K562 (cell line): Measurements from ENCODE around the gene PALM3. TPM values are rescaled to one million over a fixed set of nuclear protein-coding genes. Genes with fewer than 3 reads are reported as not detected.

Source experiments
- ATF7 ChIP-seq: fragments of 450-650 bp; IDR thresholded peaks from 2 replicates; pipeline ENCODE4 v1.7.1; 2014; ENCODE audit warnings: mild to moderate bottlenecking, moderate library complexity
- EHMT2 ChIP-seq: fragments of 450-650 bp; IDR thresholded peaks from 2 replicates; pipeline ENCODE4 v1.6.1; 2018; ENCODE audit warnings: antibody characterized with exemption
- FIP1L1 ChIP-seq: fragments of 200-400 bp; formaldehyde crosslinking; IDR thresholded peaks from 2 replicates; pipeline ENCODE4 v1.6.1; 2018; ENCODE audit warnings: mild to moderate bottlenecking, low read depth, low read length; ENCODE audit not compliant: poor library complexity, severe bottlenecking
- FOXK1 ChIP-seq: sonication (generic); formaldehyde crosslinking; IDR thresholded peaks from 2 replicates; pipeline ENCODE4 v1.8.0; 2022; ENCODE audit warnings: missing genetic modification reagents, mild to moderate bottlenecking, borderline replicate concordance
- GABPA ChIP-seq: fragments of 200-800 bp; sonication (Bioruptor generic); conservative IDR thresholded peaks from 2 replicates; pipeline ENCODE4 v1.6.1; 2016; ENCODE audit warnings: low read depth, missing genetic modification characterization, missing compliant biosample characterization
- HINFP ChIP-seq: fragments of 450-650 bp; conservative IDR thresholded peaks from 2 replicates; pipeline ENCODE4 v1.6.1; 2016; ENCODE audit warnings: missing genetic modification characterization, low read depth, mild to moderate bottlenecking, control low read depth, missing compliant biosample characterization
- ILK ChIP-seq: fragments of 450-650 bp; IDR thresholded peaks from 2 replicates; pipeline ENCODE4 v1.6.1; 2016; ENCODE audit warnings: missing genetic modification characterization, low read depth, mild to moderate bottlenecking, missing compliant biosample characterization, moderate library complexity, borderline replicate concordance
- KAT7 ChIP-seq: sonication (generic); formaldehyde crosslinking; IDR thresholded peaks from 2 replicates; pipeline ENCODE4 v1.8.0; 2022; ENCODE audit warnings: missing genetic modification reagents, mild to moderate bottlenecking, borderline replicate concordance
- L3MBTL2 ChIP-seq: fragments of 450-650 bp; IDR thresholded peaks from 2 replicates; pipeline ENCODE4 v1.6.1; 2016; ENCODE audit warnings: mild to moderate bottlenecking, moderate library complexity
- MAFK ChIP-seq: IDR thresholded peaks from 2 replicates; pipeline ENCODE4 v1.6.1; 2011; ENCODE audit warnings: low read length, improper control_type of control experiment
- MECOM ChIP-seq: fragments of 250-450 bp; sonication (Bioruptor Pico); IDR thresholded peaks from 2 replicates; pipeline ENCODE4 v1.8.0; 2022; ENCODE audit warnings: inconsistent platforms
- NELFE ChIP-seq: IDR thresholded peaks from 2 replicates; pipeline ENCODE4 v1.6.1; 2011; ENCODE audit warnings: mild to moderate bottlenecking; ENCODE audit not compliant: insufficient read depth, insufficient read length
- NEUROD1 ChIP-seq: fragments of 150-350 bp; IDR thresholded peaks from 2 replicates; pipeline ENCODE4 v1.6.1; 2014; ENCODE audit warnings: borderline replicate concordance, low read length, low read depth; ENCODE audit not compliant: partially characterized antibody
- NFATC3 ChIP-seq: fragments of 450-650 bp; IDR thresholded peaks from 2 replicates; pipeline ENCODE4 v1.6.1; 2017; ENCODE audit warnings: mild to moderate bottlenecking
- NRF1 ChIP-seq, 2 experiments: fragments of 450-650 bp; IDR thresholded peaks in 1 of 2; conservative IDR thresholded peaks in 1 of 2; 2 replicates each; pipeline ENCODE4 v1.6.1; 2014; ENCODE audit warnings: mild to moderate bottlenecking in 2 of 2
- RAD21 ChIP-seq, 2 experiments: fragments of 250-450 bp in 1 of 2; fragments of 450-650 bp in 1 of 2; sonication (Bioruptor Pico) in 1 of 2; formaldehyde crosslinking in 1 of 2; IDR thresholded peaks in 1 of 2; conservative IDR thresholded peaks in 1 of 2; 2 replicates each; pipeline versions ENCODE4 v1.4.0 to v1.8.0; 2020 to 2022; ENCODE audit warnings: mild to moderate bottlenecking in 2 of 2, moderate library complexity in 1 of 2
- RBM39 ChIP-seq: fragments of 200-400 bp; formaldehyde crosslinking; optimal IDR thresholded peaks from 2 replicates; pipeline ENCODE3; 2018; ENCODE audit warnings: low read depth, low read length
- SMARCA4 ChIP-seq: fragments of 450-650 bp; IDR thresholded peaks from 2 replicates; pipeline ENCODE4 v1.6.1; 2016
- SOX6 ChIP-seq: fragments of 450-650 bp; IDR thresholded peaks from 2 replicates; pipeline ENCODE4 v1.6.1; 2014; ENCODE audit warnings: mild to moderate bottlenecking
- SREBF2 ChIP-seq: sonication (generic); formaldehyde crosslinking; IDR thresholded peaks from 2 replicates; pipeline ENCODE4 v1.4.0; 2020; ENCODE audit warnings: mild to moderate bottlenecking, missing genetic modification reagents
- TAF9B ChIP-seq: fragments of 450-650 bp; IDR thresholded peaks from 2 replicates; pipeline ENCODE4 v1.6.1; 2018; ENCODE audit warnings: mild to moderate bottlenecking; ENCODE audit not compliant: partially characterized antibody
- TEAD1 ChIP-seq, 2 experiments: fragments of 450-650 bp in 1 of 2; sonication (generic) in 1 of 2; formaldehyde crosslinking; IDR thresholded peaks; 2 replicates each; pipeline versions ENCODE4 v1.4.0 to v1.8.0; 2020 to 2022; ENCODE audit warnings: mild to moderate bottlenecking in 2 of 2, missing genetic modification reagents in 1 of 2
- THRAP3 ChIP-seq: fragments of 450-650 bp; IDR thresholded peaks from 2 replicates; pipeline ENCODE4 v1.6.1; 2016; ENCODE audit warnings: mild to moderate bottlenecking, inconsistent platforms, borderline replicate concordance
- ZBTB8A ChIP-seq: fragments of 450-650 bp; IDR thresholded peaks from 2 replicates; pipeline ENCODE4 v1.6.1; 2018; ENCODE audit warnings: mild to moderate bottlenecking, moderate library complexity; ENCODE audit not compliant: partially characterized antibody
- ZKSCAN8 ChIP-seq: fragments of 200-800 bp; sonication (Bioruptor generic); IDR thresholded peaks from 2 replicates; pipeline ENCODE4 v1.6.1; 2016; ENCODE audit warnings: missing genetic modification characterization, missing compliant biosample characterization
- ZNF239 ChIP-seq: fragments of 250-450 bp; sonication (Bioruptor Pico); IDR thresholded peaks from 2 replicates; pipeline ENCODE4 v1.4.0; 2020; ENCODE audit warnings: mild to moderate bottlenecking
- ZNF253 ChIP-seq: fragments of 250-450 bp; sonication (Bioruptor Pico); conservative IDR thresholded peaks from 2 replicates; pipeline ENCODE4 v1.6.1; 2021; ENCODE audit warnings: mild to moderate bottlenecking
- ZNF263 ChIP-seq: sonication (generic); formaldehyde crosslinking; IDR thresholded peaks from 2 replicates; pipeline ENCODE4 v1.8.0; 2022; ENCODE audit warnings: mild to moderate bottlenecking, missing genetic modification reagents, borderline replicate concordance
- polyA plus RNA-seq, 8 experiments: library from polyadenylated mRNA; depleted of rRNA in 4 of 8; stranded (reverse) in 5 of 8; unstranded in 3 of 8; fragments of >200 nt; fragmentation: Nextera tagmentation in 2 of 8; fragmentation: Illumina TruSeq in 1 of 8; extraction: Ambion mirVana in 2 of 8; extraction: Trizol in 1 of 8; gene quantifications; 2 replicates each; pipeline versions ENCODE4 v1.2.1 to v1.2.3, GENCODE V29; 2011 to 2014; ENCODE audit warnings: inconsistent platforms in 1 of 8, missing spikeins in 1 of 8
- total RNA-seq, 7 experiments: library from RNA; depleted of rRNA in 6 of 7; stranded (reverse); fragments of >200 nt in 6 of 7; fragmentation: Illumina TruSeq in 2 of 7; extraction: Trizol in 2 of 7; gene quantifications; 2 replicates each; pipeline versions ENCODE4 v1.2.1 to v1.2.3, GENCODE V29; 2011 to 2021; ENCODE audit warnings: low replicate concordance in 1 of 7
- TF ChIP-seq, protein P1 (sequence below): fragments of 200-800 bp; sonication (Bioruptor generic); IDR thresholded peaks from 2 replicates; pipeline ENCODE4 v1.6.1; 2017; ENCODE audit warnings: missing genetic modification characterization, missing compliant biosample characterization

The PALM3 gene
- total and polyA plus RNA-seq, 9 of the 15 experiments (the other 6 are each of a cell fraction or from before 2014, with no cell fraction given), result 0.07 to 9.3 (median 3.3) TPM

DNA sequence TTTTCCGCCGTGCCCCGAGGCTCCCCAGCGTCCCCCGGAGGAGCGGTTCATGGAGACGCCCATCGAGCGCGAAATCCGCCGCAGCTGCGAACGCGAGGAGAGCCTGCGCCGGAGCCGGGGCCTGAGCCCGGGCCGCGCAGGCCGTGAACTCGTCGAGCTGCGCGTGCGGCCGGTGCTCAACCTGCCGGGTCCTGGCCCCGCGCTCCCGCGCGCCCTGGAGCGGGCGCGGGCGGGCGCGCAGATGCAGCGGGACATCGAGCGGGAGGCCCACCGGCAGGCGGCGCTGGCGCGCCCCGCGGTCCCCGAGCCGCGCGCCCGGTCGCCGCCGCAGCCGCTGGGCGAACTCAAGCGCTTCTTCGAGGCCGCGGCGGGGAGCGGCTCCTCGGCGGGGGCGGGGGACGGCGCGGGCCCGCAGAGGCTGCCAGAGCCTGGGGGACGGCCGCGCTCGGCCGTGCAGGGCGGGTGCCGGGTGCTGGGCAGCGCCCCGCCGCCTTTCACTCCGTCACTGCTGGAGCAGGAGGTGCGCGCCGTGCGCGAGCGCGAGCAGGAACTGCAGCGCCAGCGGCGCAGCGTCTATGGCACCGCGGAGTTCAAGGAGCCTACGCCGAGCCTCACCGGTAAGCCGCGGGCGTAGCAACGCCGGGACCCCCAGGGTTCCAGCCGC lies 11.5 kb upstream of the PALM3 start (continued):
- no peak for TF ChIP-seq HINFP
- no peak for TF ChIP-seq MAFK
- no peak for TF ChIP-seq ILK (tag)
- TF ChIP-seq ZNF239 (CRISPR knock-in tag), result no peak
- TF ChIP-seq, protein P1, sequence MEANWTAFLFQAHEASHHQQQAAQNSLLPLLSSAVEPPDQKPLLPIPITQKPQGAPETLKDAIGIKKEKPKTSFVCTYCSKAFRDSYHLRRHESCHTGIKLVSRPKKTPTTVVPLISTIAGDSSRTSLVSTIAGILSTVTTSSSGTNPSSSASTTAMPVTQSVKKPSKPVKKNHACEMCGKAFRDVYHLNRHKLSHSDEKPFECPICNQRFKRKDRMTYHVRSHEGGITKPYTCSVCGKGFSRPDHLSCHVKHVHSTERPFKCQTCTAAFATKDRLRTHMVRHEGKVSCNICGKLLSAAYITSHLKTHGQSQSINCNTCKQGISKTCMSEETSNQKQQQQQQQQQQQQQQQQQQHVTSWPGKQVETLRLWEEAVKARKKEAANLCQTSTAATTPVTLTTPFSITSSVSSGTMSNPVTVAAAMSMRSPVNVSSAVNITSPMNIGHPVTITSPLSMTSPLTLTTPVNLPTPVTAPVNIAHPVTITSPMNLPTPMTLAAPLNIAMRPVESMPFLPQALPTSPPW (CRISPR knock-in tag), result peak; percentile 78
- TF ChIP-seq L3MBTL2, result peak; percentile 89
- TF ChIP-seq EHMT2, result no peak
- no peak for TF ChIP-seq SOX6
- TF ChIP-seq NRF1 (conservative IDR thresholded peaks at IDR 0.05 in 1 of 2, IDR thresholded peaks at IDR 0.05 in 1 of 2), result peak; percentile 78 to 82
- TF ChIP-seq SREBF2 (CRISPR knock-in tag), result no peak
- no peak for TF ChIP-seq NEUROD1
- TF ChIP-seq ZBTB8A, result no peak
- TF ChIP-seq THRAP3, result no peak
- no peak for TF ChIP-seq FIP1L1
- no peak; a peak in 1 of 4 replicates for TF ChIP-seq TEAD1 (CRISPR knock-in tag; IDR thresholded peaks at IDR 0.05)
- TF ChIP-seq SMARCA4, result no peak
- peak in 1 of 2 experiments; percentile 65; a peak in 3 of 4 replicates for TF ChIP-seq RAD21 (CRISPR knock-in tag; conservative IDR thresholded peaks at IDR 0.05 in 1 of 2, IDR thresholded peaks at IDR 0.05 in 1 of 2)
- TF ChIP-seq KAT7, result no peak
- TF ChIP-seq FOXK1 (CRISPR knock-in tag), result no peak
- no peak for TF ChIP-seq MECOM (CRISPR knock-in tag)
- no peak for TF ChIP-seq RBM39
- TF ChIP-seq ATF7, result peak; percentile 26; the same call in 1 of the 2 replicates
- TF ChIP-seq GABPA (tag), result 0 out of 2 replicates have a peak, but pooled peaks have one; percentile 19
- TF ChIP-seq ZNF253 (CRISPR knock-in tag), result no peak
- no peak for TF ChIP-seq ZKSCAN8 (CRISPR knock-in tag)
- TF ChIP-seq NELFE, result no peak
- no peak for TF ChIP-seq TAF9B
- TF ChIP-seq ZNF263 (CRISPR knock-in tag), result no peak
- TF ChIP-seq NFATC3, result no peak
